ENCODE measurements around the gene PIEZO2.

- TF ChIP-seq CTCF (conservative IDR thresholded peaks at IDR 0.05; ENCODE audit: low read depth, low read length), result no peak
- no peak for TF ChIP-seq EZH2 (IDR thresholded peaks at IDR 0.05; ENCODE audit: borderline replicate concordance, low read depth, low read length, poor library complexity, severe bottlenecking)
Measured at GRCh38 chr18:10913919-10914318, 235.4 kb downstream of the PIEZO2 start.
